Activated B cell treated with CpG ODN at 0.5 μM for 24 hours (primary cell): ENCODE results near the gene DPY19L1. TPM values are rescaled to one million over a fixed set of nuclear protein-coding genes. Genes with fewer than 3 reads are reported as not detected.
A peak's percentile ranks its signal among the peaks of the same experiment; 100 is the strongest.
"Not testable (repeated sequence)": the region's sequence is repeated elsewhere in the genome, so short reads cannot be mapped to it uniquely, and the experiment has no call there.

Experiments
- ATAC-seq: fragments of 200-7000 bp; cut with Tn5 transposase; one replicate; pipeline ENCODE4 v1.10.0; 2021; ENCODE audit warnings: low read depth, mild to moderate bottlenecking, moderate library complexity
- CTCF ChIA-PET: fragments of 350-600 bp; sonication (Branson Sonifier 250); formaldehyde crosslinking; loops from one replicate; lab custom pipeline; 2021; ENCODE audit warnings: antibody characterized with exemption; lab: Charles Lee
- POLR2A ChIA-PET: fragments of 350-600 bp; sonication (Branson Sonifier 250); formaldehyde crosslinking; loops from one replicate; lab custom pipeline; 2021; ENCODE audit warnings: antibody characterized with exemption; lab: Charles Lee
- DNase-seq: peaks from one replicate; pipeline ENCODE4 v3.0.0; 2022
- H3K27ac Mint-ChIP-seq: one replicate; pipeline ENCODE4 v1.8.0; 2020; ENCODE audit warnings: mixed read lengths
- H3K27me3 Mint-ChIP-seq: one replicate; pipeline ENCODE4 v1.8.0; 2021; ENCODE audit warnings: mixed read lengths
- H3K36me3 Mint-ChIP-seq: one replicate; pipeline ENCODE4 v1.8.0; 2021; ENCODE audit warnings: low read depth, mixed read lengths
- H3K4me1 Mint-ChIP-seq: one replicate; pipeline ENCODE4 v1.8.0; 2021; ENCODE audit warnings: mixed read lengths
- H3K4me3 Mint-ChIP-seq: one replicate; pipeline ENCODE4 v1.8.0; 2020; ENCODE audit warnings: mild to moderate bottlenecking, mixed read lengths
- H3K9me3 Mint-ChIP-seq: one replicate; pipeline ENCODE4 v1.8.0; 2020; ENCODE audit warnings: mixed read lengths
- intact Hi-C: fragments of 100-400 bp; cut with micrococcal nuclease; formaldehyde crosslinking; loops from one replicate; pipeline ENCODE4 v1.15.1; 2024
- total RNA-seq: library from RNA; stranded (reverse); gene quantifications from 2 replicates; pipeline ENCODE4 v1.2.3, GENCODE V29; 2022
- TF ChIP-seq, protein P1 (sequence below): fragments of 200-600 bp; IDR thresholded peaks from one replicate; pipeline ENCODE4 v1.8.0; 2022; ENCODE audit warnings: antibody characterized with exemption, mild to moderate bottlenecking

DPY19L1 gene
- 10.0 and 13.6 TPM in 2 replicates for total RNA-seq

DNA sequence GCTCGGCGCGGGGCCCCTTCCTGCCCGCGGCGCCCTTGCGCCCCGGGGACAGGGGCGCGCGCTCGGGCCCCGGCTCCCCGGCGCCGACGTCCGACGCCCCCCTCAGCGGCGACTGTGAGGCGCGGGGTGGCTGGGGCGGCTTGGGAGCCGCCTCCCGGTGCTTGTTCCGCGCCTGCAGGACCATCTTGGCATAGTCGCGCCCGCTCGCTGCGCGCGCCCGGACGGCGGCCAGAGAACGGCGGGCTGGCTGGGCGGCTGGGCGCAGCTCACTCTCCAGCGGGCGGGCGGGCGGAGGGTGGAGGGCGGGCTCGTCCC is at the start of gene DPY19L1:
TSS of gene DPY19L1 (minus strand) at position 275 of the 315 bp plus-strand sequence. CDS start at position 184, 91 bp downstream.
- peak within 1 kb of the TSS; percentile 93 for H3K4me3 Mint-ChIP-seq
- POLR2A ChIA-PET = no interaction called here
- no peaks in the 10 kb centered on the region for H3K9me3 Mint-ChIP-seq
- DNase-seq = no peak
- no peak for ATAC-seq
- TF ChIP-seq, protein P1, sequence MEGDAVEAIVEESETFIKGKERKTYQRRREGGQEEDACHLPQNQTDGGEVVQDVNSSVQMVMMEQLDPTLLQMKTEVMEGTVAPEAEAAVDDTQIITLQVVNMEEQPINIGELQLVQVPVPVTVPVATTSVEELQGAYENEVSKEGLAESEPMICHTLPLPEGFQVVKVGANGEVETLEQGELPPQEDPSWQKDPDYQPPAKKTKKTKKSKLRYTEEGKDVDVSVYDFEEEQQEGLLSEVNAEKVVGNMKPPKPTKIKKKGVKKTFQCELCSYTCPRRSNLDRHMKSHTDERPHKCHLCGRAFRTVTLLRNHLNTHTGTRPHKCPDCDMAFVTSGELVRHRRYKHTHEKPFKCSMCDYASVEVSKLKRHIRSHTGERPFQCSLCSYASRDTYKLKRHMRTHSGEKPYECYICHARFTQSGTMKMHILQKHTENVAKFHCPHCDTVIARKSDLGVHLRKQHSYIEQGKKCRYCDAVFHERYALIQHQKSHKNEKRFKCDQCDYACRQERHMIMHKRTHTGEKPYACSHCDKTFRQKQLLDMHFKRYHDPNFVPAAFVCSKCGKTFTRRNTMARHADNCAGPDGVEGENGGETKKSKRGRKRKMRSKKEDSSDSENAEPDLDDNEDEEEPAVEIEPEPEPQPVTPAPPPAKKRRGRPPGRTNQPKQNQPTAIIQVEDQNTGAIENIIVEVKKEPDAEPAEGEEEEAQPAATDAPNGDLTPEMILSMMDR = no peak
- H3K4me1 Mint-ChIP-seq = peaks cover 29% of the 10 kb centered on the region
- intact Hi-C loops = loop anchor here (1.0 to 10.0 kb wide), 8 partner anchors 215 to 1972 kb away; partner anchors contain the start of genes BBS9, EEPD1, HERPUD2 and NT5C3A
- no peaks in the 10 kb centered on the region for H3K27me3 Mint-ChIP-seq
- peak within 1 kb of the TSS; percentile 79 for H3K27ac Mint-ChIP-seq
- CTCF ChIA-PET = no interaction called here
- peaks cover 3% of the 10 kb centered on the region for H3K36me3 Mint-ChIP-seq

DNA sequence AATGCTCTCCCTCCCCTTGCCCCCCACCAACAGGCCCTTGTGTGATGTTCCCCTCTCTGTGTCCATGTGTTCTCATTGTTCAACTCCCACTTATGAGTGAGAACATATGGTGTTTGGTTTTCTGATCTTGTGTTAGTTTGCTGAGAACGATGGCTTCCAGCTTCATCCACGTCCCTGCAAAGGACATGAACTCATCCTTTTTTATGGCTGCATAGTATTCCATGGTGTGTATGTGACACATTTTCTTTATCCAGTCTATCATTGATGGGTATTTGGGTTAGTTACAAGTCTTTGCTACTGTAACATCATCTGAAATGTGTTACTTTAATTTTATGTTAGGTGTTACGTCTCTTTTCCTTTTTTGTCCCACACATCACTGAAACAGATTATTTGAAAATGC is 42.2 kb upstream of the DPY19L1 start:
- ATAC-seq, H3K4me1 Mint-ChIP-seq, POLR2A ChIA-PET, CTCF ChIA-PET, H3K9me3 Mint-ChIP-seq, H3K36me3 Mint-ChIP-seq, DNase-seq, H3K27ac Mint-ChIP-seq, H3K4me3 Mint-ChIP-seq, H3K27me3 Mint-ChIP-seq: not testable (repeated sequence)
- intact Hi-C loops = loop anchor here (10.0 kb wide), 1 partner anchor 895 kb away; no protein-coding TSS in a partner anchor

DNA sequence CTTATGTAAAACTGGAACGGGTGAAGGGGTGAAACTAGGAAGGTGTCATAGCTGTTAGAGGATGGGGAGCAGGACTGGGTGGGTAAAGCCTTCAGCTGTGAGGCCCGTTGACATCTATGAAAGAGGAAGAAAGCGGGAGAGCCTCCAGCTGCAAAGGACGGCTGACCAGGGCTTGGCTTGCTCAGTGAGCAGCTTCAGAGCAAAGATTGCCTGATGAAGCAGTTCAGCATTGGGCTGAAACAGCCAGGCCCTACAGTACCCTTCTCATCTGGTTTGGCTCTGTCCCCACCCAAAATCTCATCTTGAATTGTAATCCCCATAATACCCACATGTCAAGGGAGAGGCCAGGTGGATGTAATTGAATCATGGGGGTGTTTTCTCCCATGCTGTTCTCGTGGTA is 36.7 kb upstream of the DPY19L1 start:
- H3K36me3 Mint-ChIP-seq, H3K4me1 Mint-ChIP-seq, DNase-seq, H3K4me3 Mint-ChIP-seq, ATAC-seq, H3K27ac Mint-ChIP-seq, H3K9me3 Mint-ChIP-seq, CTCF ChIA-PET, POLR2A ChIA-PET: not testable (repeated sequence)
- peaks cover 24% of the 10 kb centered on the region for H3K27me3 Mint-ChIP-seq
- intact Hi-C loops = loop anchor here (10.0 kb wide), 1 partner anchor 901 kb away; no protein-coding TSS in a partner anchor

DNA sequence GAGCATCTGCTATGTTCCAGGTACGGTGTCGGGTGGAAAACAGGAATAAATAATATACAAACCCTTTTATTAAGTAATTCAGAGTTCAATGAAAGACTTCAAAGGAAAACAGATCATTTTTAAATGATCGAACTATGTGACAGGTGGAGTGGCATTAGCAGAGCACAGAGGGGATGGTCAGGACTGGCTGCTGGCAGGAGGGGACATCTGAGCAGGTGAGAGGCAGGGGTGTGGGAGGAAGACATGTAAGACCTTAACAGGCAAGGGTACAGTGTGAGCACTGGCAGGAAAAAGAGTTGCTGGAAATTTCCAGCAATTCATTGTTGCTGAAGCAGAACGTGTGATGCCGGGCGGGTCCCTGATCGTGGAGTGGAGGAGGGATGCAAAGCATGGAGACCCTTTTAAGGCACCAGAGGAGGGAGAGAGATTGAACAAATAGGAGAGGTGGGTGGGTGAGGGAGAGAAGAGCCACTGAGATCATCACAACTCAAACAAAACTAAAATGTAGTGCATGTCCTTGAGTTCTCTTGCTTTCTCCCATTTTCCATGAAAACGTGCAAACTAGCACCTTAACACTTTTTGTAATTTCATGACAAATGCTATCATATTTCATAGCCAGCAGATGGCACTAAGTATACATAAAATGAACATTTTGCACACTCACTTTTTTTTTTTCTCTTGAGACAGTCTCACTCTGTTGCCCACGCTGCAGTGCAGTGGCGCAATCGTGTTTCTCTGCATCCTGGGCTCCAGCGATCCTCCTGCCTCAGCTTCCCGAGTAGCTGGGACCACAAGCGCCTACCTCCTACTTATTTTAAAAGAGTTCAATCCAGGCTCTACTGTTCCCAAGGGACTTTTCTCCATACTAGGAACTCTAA is 35.9 kb upstream of the DPY19L1 start:
- peak; percentile 54 for ATAC-seq
- POLR2A ChIA-PET, H3K4me1 Mint-ChIP-seq, H3K9me3 Mint-ChIP-seq, DNase-seq, H3K36me3 Mint-ChIP-seq, CTCF ChIA-PET, H3K27ac Mint-ChIP-seq: not testable (repeated sequence)
- peak overlapping the region; percentile 19 for H3K4me3 Mint-ChIP-seq
- H3K27me3 Mint-ChIP-seq = peaks cover 26% of the 10 kb centered on the region
- intact Hi-C loops = loop anchor here (1.0 to 10.0 kb wide), 3 partner anchors 464 to 902 kb away; no protein-coding TSS in a partner anchor

DNA sequence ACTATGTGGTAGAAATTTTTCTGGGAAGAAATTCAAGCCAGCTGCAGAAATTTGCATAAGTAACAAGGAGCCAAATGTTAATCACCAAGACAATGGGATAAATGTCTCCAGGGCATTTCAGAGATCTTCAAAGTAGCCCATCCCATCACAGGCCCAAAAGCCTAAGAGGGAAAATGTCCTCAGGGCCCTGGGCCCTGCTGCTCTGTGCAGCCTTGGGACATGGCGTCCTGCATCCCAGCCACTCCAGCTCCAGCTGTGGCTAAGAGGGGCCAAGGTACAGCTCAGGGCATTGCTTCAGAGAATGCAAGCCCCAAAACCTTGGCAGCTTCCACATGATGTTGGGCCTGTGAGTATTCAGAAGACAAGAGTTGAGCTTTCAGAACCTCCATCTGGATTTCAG is 31.8 kb upstream of the DPY19L1 start:
- H3K36me3 Mint-ChIP-seq, CTCF ChIA-PET, DNase-seq, intact Hi-C loops, POLR2A ChIA-PET, H3K27ac Mint-ChIP-seq, H3K4me1 Mint-ChIP-seq, H3K9me3 Mint-ChIP-seq, ATAC-seq, H3K4me3 Mint-ChIP-seq: not testable (repeated sequence)
- peaks cover 35% of the 10 kb centered on the region for H3K27me3 Mint-ChIP-seq

DNA sequence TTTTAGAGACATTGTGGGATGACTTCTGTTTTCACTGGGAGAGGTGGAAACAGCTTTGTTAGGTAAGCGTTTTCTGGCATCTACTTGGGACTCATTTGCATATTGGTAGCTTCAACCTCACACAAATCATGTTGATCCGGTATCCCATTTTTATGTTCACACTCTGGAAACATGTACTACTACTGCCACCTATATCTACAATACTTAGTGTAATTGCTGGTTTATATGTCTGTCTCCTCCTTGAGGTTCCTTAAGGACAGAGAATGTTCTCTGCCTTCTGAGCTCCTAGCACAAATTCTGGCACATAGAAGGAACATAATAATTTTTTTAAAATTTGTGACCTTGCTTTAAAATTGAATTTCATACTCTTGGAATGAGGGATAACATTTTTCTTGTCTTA is 28.1 kb upstream of the DPY19L1 start:
- H3K36me3 Mint-ChIP-seq, DNase-seq, H3K4me3 Mint-ChIP-seq, H3K4me1 Mint-ChIP-seq, H3K27ac Mint-ChIP-seq, POLR2A ChIA-PET, intact Hi-C loops, CTCF ChIA-PET, H3K9me3 Mint-ChIP-seq, ATAC-seq: not testable (repeated sequence)
- peaks cover 23% of the 10 kb centered on the region for H3K27me3 Mint-ChIP-seq

DNA sequence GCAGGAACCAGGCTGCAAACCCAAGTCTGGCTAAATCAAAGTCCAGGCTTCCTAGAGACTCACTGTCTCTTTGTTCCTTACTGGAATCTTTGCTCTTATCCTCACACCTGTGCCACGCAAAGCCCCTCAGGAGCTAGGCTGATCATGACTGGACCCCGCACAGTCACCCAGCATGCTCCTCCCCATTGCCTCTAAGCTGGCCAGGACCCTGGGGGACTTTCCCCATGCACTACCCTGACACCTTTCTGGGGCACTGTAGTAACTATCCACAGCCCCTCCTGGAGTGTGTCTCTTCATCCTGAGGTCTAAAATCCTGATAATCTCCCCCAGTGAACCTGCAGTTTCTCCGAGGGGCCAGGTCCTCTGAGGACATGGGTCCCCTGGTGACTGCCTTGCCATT is 21.3 kb upstream of the DPY19L1 start:
- ATAC-seq = not testable (repeated sequence)

DNA sequence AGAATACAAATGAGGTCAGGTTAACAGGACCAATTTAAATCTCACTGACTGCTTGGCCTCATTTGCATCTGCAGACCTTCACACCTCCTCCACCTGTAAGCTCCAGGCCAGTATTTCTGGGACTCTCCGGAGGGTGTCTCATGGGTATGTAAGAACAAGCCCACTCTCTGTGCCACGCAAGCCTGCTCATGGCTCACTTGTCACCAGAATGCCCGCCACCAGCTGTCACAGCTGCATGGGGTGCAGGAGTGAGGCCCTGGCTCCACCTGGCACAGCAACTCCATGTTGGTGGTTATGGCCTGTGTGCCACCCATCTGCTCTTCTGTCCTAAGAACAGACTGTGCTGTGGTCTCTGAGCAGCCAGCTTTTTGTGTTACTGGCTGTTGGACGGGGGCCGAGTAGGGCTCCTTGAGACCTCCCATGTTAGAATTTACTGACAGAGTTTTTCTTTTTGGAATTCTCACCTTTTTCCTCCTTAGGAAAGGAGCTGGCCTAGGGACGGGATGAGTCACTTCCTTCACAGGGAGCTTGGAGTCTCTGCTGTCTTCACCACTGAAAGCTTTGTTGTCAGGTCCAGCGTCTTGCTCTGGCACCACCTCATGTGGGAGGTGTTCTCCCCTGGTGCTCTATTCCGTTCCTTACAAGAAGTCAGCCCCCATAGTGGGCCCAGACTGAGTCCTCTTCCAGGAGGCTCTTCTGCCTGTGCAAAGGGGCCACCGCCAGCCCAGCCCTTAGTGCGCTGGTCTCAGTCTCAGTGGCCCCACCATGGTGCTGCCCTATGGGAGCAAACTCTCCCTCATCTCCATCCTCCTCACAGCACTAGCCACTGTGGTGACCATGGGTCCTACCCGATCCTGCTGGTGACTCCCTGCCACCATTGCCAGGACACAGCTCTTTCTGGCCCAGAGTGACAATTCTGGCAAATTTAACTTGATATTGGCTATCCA is 20.5 kb upstream of the DPY19L1 start:
- ATAC-seq, H3K4me1 Mint-ChIP-seq, intact Hi-C loops, H3K27ac Mint-ChIP-seq, DNase-seq, CTCF ChIA-PET, H3K4me3 Mint-ChIP-seq, H3K9me3 Mint-ChIP-seq, POLR2A ChIA-PET, H3K36me3 Mint-ChIP-seq: not testable (repeated sequence)
- H3K27me3 Mint-ChIP-seq = peaks cover 12% of the 10 kb centered on the region

More for the DNA sequence above, 21.3 kb upstream of the DPY19L1 start:
- H3K27me3 Mint-ChIP-seq = peaks cover 13% of the 10 kb centered on the region
- H3K9me3 Mint-ChIP-seq, H3K4me1 Mint-ChIP-seq, H3K4me3 Mint-ChIP-seq, DNase-seq, H3K27ac Mint-ChIP-seq, POLR2A ChIA-PET, CTCF ChIA-PET, intact Hi-C loops, H3K36me3 Mint-ChIP-seq: not testable (repeated sequence)

DNA sequence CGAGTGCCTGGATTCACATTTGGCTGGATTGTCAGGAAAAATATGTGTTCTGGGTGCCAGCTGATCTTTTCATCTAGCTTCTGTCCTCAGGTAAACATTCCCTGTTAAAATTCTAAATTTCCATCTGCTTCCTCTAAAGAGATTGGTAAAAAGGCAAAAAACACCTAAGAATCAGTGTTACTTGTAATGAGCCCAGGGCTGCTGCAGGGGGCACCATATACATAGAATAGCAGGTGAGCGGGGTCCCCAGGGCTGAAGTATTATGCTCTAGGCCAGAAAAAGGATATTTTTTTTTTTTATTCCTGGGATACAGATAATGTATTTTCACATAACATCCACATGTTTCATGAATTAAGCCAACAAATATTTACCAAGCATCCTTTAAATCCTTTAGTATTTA is 18.4 kb upstream of the DPY19L1 start:
- H3K4me1 Mint-ChIP-seq, ATAC-seq, H3K4me3 Mint-ChIP-seq, H3K9me3 Mint-ChIP-seq, intact Hi-C loops, POLR2A ChIA-PET, H3K36me3 Mint-ChIP-seq, CTCF ChIA-PET, H3K27ac Mint-ChIP-seq, DNase-seq: not testable (repeated sequence)
- peaks cover 16% of the 10 kb centered on the region for H3K27me3 Mint-ChIP-seq

DNA sequence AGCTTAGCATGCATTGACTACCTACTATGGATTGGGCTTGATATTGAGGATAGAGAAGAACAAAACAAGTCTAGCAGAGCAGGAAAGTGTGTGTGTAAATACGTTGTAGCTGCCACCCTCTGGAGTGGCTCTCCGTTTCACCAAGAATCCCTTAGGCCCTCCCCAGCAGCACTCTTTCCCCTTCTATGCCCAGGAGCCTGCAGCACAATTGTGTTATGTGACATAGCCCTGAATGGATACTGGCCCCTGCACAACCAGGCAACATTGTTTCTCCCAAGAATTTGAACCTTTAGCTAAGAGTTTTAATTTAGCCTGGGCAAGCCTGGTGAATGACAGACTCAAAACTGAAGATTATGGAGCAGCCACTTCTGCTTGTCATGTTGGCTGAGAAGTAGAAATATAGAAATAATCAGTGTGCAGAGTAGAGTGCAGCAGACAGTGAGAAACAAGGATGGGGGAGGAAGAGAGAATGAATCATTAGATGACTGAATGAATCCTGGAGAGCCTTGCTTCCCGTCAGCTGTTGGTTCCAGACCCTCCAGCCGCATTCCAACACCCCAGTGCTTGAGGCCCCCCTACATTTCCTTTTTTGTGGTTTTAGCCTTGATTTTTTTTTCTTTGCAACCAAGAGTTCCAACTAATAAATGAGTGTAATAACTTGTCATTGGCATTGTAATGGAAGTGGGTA is 16.3 kb upstream of the DPY19L1 start:
- H3K27ac Mint-ChIP-seq, H3K4me1 Mint-ChIP-seq, H3K4me3 Mint-ChIP-seq, DNase-seq, ATAC-seq, H3K36me3 Mint-ChIP-seq, H3K9me3 Mint-ChIP-seq, POLR2A ChIA-PET, CTCF ChIA-PET, intact Hi-C loops: not testable (repeated sequence)
- H3K27me3 Mint-ChIP-seq = peaks cover 11% of the 10 kb centered on the region
